ENCODE measurements around the gene IL1RAPL1.

- TF ChIP-seq RFX1 (IDR thresholded peaks at IDR 0.05), result no peak
- TF ChIP-seq, protein P1, sequence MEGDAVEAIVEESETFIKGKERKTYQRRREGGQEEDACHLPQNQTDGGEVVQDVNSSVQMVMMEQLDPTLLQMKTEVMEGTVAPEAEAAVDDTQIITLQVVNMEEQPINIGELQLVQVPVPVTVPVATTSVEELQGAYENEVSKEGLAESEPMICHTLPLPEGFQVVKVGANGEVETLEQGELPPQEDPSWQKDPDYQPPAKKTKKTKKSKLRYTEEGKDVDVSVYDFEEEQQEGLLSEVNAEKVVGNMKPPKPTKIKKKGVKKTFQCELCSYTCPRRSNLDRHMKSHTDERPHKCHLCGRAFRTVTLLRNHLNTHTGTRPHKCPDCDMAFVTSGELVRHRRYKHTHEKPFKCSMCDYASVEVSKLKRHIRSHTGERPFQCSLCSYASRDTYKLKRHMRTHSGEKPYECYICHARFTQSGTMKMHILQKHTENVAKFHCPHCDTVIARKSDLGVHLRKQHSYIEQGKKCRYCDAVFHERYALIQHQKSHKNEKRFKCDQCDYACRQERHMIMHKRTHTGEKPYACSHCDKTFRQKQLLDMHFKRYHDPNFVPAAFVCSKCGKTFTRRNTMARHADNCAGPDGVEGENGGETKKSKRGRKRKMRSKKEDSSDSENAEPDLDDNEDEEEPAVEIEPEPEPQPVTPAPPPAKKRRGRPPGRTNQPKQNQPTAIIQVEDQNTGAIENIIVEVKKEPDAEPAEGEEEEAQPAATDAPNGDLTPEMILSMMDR (IDR thresholded peaks at IDR 0.05 in 2 of 3, conservative IDR thresholded peaks at IDR 0.05 in 1 of 3; ENCODE audit: insufficient read depth in 2 of 3, low read depth in 1 of 3, low read length in 3 of 3), result no peak
- no peak for TF ChIP-seq ADNP (tag; IDR thresholded peaks at IDR 0.05)
- no peak for TF ChIP-seq YY1 (IDR thresholded peaks at IDR 0.05; ENCODE audit: borderline replicate concordance in 1 of 3, control insufficient read depth in 1 of 3, extremely low read depth in 1 of 3, insufficient read depth in 3 of 3, insufficient read length in 1 of 3, insufficient replicate concordance in 2 of 3, low read depth in 1 of 3, low read length in 2 of 3)
- no peak for TF ChIP-seq MTF1 (CRISPR knock-in tag; IDR thresholded peaks at IDR 0.05; ENCODE audit: borderline replicate concordance)
- TF ChIP-seq HINFP (tag; conservative IDR thresholded peaks at IDR 0.05; ENCODE audit: low read depth), result no peak
- TF ChIP-seq HNRNPLL (IDR thresholded peaks at IDR 0.05; ENCODE audit: low read depth, low read length, poor library complexity, severe bottlenecking), result no peak
- no peak for TF ChIP-seq ZNF24 (IDR thresholded peaks at IDR 0.05)
- no peak for TF ChIP-seq TCF7L2 (IDR thresholded peaks at IDR 0.05; ENCODE audit: low read depth, low read length)
- no peak for TF ChIP-seq BRCA1 (IDR thresholded peaks at IDR 0.05)
- TF ChIP-seq BRCA1 (CRISPR knock-in tag; IDR thresholded peaks at IDR 0.05), result no peak
- TF ChIP-seq ZNF232 (CRISPR knock-in tag; IDR thresholded peaks at IDR 0.05), result no peak
- no peak for TF ChIP-seq NFATC3 (IDR thresholded peaks at IDR 0.05)
- TF ChIP-seq MXI1 (IDR thresholded peaks at IDR 0.05; ENCODE audit: low read depth, low read length), result no peak
Measured at GRCh38 chrX:28843817-28844216, 256.6 kb downstream of the IL1RAPL1 start.

All from K562 (cell line).